Kidney epithelial cell (primary cell): ENCODE measurements around the gene TNNT1. TPM values are rescaled to one million over a fixed set of nuclear protein-coding genes. Genes with fewer than 3 reads are reported as not detected.
A peak's percentile ranks its signal among the peaks of the same experiment; 100 is the strongest.

Source experiments
- DNase-seq: peaks from one replicate; pipeline ENCODE4 v3.0.0-alpha.2; 2010; ENCODE audit warnings: low read depth
- H3K27me3 ChIP-seq: 2 replicates; pipeline ENCODE4 v1.6.0; 2011; ENCODE audit warnings: low read length; ENCODE audit not compliant: control insufficient read depth, insufficient read depth
- H3K36me3 ChIP-seq: 2 replicates; pipeline ENCODE4 v1.5.1; 2011; ENCODE audit warnings: low read length; ENCODE audit not compliant: control insufficient read depth, insufficient read depth
- H3K4me3 ChIP-seq: 2 replicates; pipeline ENCODE4 v1.5.1; 2011; ENCODE audit warnings: low read depth, mild to moderate bottlenecking, control low read depth, low read length
- CTCF ChIP-seq: IDR thresholded peaks from 2 replicates; pipeline ENCODE4 v1.5.1; 2011; ENCODE audit warnings: mild to moderate bottlenecking, moderate library complexity, low read length, control low read depth, inconsistent platforms; ENCODE audit not compliant: insufficient read depth, poor library complexity, severe bottlenecking
- total RNA-seq: library from RNA; depleted of rRNA; stranded (reverse); fragments of >200 nt; gene quantifications from 2 replicates; pipeline ENCODE4 v1.2.3, GENCODE V29; 2015

Gene TNNT1
- total RNA-seq, 1 donor from 2014 or later: 7.1 TPM

GRCh38 chr19:55189403-55189835 lies 40.4 kb upstream of the TNNT1 start:
- Histone ChIP-seq H3K4me3 (no peak overlapping the region), H3K36me3 (no peaks in the 10 kb centered on the region)
- peak; percentile 65 for DNase-seq

GRCh38 chr19:55188625-55189024 lies 39.6 kb upstream of the TNNT1 start:
- no peaks in the 10 kb centered on the region for H3K36me3 ChIP-seq
- no peak overlapping the region for H3K4me3 ChIP-seq
- TF ChIP-seq CTCF: no peak
- DNase-seq: no peak
- H3K27me3 ChIP-seq: peaks cover 3% of the 10 kb centered on the region

More at GRCh38 chr19:55189403-55189835, 40.4 kb upstream of the TNNT1 start:
- H3K27me3 ChIP-seq: peaks cover 3% of the 10 kb centered on the region
- TF ChIP-seq CTCF: no peak

DNA sequence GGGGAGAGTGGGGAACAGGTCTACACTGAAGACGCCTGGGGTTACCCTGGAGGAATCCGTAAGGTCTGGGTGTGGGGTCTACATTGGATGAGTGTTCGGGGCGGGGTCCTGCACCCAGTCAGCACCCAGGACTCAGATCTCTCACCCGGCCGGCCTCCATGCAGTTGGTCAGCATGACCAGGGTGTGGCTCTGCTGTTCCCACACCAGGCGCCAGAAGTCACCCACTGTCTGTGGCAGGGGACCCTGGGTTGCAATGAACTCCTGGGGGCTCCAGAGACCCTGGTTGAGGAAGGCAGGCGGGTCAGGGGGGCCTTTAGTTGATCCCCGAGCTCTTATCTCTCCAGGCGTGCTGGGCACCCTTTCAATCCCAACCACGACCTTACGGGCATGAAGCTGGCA lies 37.1 kb upstream of the TNNT1 start:
- no peak for TF ChIP-seq CTCF
- DNase-seq: no peak
- no peaks in the 10 kb centered on the region for H3K36me3 ChIP-seq
- peaks cover 12% of the 10 kb centered on the region for H3K27me3 ChIP-seq
- no peak overlapping the region for H3K4me3 ChIP-seq

DNA sequence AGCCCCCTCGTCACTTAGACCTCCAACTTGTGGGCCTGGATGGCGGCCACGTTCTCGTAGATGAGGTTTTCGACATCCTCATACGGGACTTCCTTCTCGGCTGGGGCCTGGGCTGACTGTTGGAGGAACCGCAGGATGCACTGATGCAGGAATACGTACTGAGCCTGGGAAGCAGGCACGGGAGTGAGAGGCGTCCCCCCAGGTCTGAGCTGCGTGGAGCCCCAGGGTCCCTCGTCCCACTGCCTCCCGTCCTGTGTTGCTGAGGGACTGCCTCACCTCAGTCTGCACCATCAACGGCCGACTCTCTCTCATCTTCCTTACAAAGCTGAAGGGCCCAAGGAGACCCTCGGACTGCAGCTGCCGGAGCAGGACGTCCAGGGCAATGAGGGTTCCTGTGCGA lies 32.7 kb upstream of the TNNT1 start:
- TF ChIP-seq CTCF: no peak

DNA sequence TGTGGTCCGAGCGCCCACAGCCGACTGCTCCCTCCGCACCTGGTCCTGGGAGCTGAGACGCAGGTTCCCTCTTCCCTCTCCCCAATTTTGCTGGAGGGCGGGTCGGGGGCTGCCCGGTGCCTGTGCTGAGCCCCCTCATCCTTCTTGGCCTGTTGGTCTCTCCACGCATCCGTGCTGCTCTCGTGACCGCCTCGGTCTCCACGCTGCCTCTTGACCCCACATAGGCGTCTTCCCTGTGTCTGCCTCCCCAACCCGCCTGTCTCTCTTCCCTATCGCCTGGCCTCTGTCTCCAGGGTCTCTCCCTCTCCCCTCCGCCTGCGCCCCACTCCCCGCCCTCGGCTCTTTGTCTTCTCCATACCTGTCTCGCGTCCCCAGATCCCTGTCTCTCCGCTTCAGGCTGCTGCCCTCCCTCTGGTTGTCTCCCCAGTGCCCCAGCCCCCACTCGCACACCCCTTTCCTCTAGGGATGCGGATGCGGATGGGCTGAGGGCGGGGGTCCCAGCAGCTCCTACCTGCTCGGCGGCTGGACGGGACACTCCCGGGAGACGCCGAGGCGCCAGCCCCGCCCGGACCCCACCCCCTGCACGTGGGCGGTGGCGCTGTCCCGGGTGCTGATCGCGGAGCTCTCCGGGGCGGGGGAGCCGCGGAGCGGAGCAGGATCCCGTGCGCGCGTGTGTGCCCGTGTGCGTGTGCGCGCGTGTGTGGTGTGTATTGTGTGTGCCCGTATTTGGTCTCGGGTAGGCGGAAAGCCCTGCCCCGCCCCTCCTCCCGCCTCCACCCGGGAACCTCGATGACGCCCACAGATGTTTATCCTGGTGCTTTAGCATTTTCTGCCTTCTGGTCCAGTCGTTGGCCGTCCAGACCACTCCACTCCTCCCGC lies 30.8 kb upstream of the TNNT1 start, which contains the start of gene SYT5:
TSS of gene SYT5 (minus strand) at position 684 of the 879 bp plus-strand sequence. CDS start 1,248 bp downstream, outside the sequence.
- Histone ChIP-seq H3K36me3 (no peaks in the 10 kb centered on the region), H3K4me3 (peak within 1 kb of the TSS; percentile 13), H3K27me3 (peaks cover 50% of the 10 kb centered on the region)
- TF ChIP-seq CTCF: no peak
- DNase-seq: no peak

More for the DNA sequence above, 32.7 kb upstream of the TNNT1 start:
- Histone ChIP-seq H3K36me3 (no peaks in the 10 kb centered on the region), H3K4me3 (no peak overlapping the region), H3K27me3 (peaks cover 39% of the 10 kb centered on the region)
- no peak for DNase-seq
